ENCODE data around the gene CA5A.
"Not testable (repeated sequence)": the region's sequence is repeated elsewhere in the genome, so short reads cannot be mapped to it uniquely, and the experiment has no call there.

The CA5A gene

GRCh38 chr16:87936375-87937230 lies at the start of gene CA5A:
Gene CA5A, minus strand, starts transcription at chr16:87936529. Its CDS starts 79 bp downstream, at chr16:87936450.
- DNase-seq = no peak

- DNase-seq = not testable (repeated sequence)
Observed at GRCh38 chr16:87985493-87985892, 49.2 kb upstream of the CA5A start.

- DNase-seq = no peak
Observed at GRCh38 chr16:87984632-87985267, 48.4 kb upstream of the CA5A start.

GRCh38 chr16:87984180-87984579 lies 47.9 kb upstream of the CA5A start:
- not testable (repeated sequence) for DNase-seq

GRCh38 chr16:87983737-87984097 lies 47.4 kb upstream of the CA5A start:
- peak; percentile 21 to 74 for DNase-seq

GRCh38 chr16:87983072-87983736 lies 46.9 kb upstream of the CA5A start:
- not testable (repeated sequence) for DNase-seq

- DNase-seq = no peak
Observed at GRCh38 chr16:87982581-87983041, 46.3 kb upstream of the CA5A start.

- DNase-seq = not testable (repeated sequence)
Observed at GRCh38 chr16:87981376-87981775, 45.0 kb upstream of the CA5A start.

- DNase-seq = not testable (repeated sequence)
Observed at GRCh38 chr16:87979911-87980630, 43.7 kb upstream of the CA5A start.

- no peak for DNase-seq
Observed at GRCh38 chr16:87979352-87979751, 43.0 kb upstream of the CA5A start.

GRCh38 chr16:87978127-87978526 lies 41.8 kb upstream of the CA5A start:
- DNase-seq = no peak

- peak; percentile 34 to 37 for DNase-seq
Observed at GRCh38 chr16:87976665-87977064, 40.3 kb upstream of the CA5A start.

- DNase-seq = peak in 1 of 2 donors; percentile 42
Observed at GRCh38 chr16:87974178-87974577, 37.8 kb upstream of the CA5A start.

GRCh38 chr16:87973717-87974116 lies 37.4 kb upstream of the CA5A start:
- no peak for DNase-seq

- no peak for DNase-seq
Observed at GRCh38 chr16:87971933-87972332, 35.6 kb upstream of the CA5A start.

GRCh38 chr16:87970186-87970585 lies 33.9 kb upstream of the CA5A start:
- no peak for DNase-seq

GRCh38 chr16:87968541-87968940 lies 32.2 kb upstream of the CA5A start:
- no peak for DNase-seq

- DNase-seq = no peak
Observed at GRCh38 chr16:87966685-87967185, 30.4 kb upstream of the CA5A start.

- no peak for DNase-seq
Observed at GRCh38 chr16:87966064-87966645, 29.8 kb upstream of the CA5A start.

GRCh38 chr16:87965417-87965816 lies 29.1 kb upstream of the CA5A start:
- no peak for DNase-seq

- DNase-seq = no peak
Observed at GRCh38 chr16:87964049-87964659, 27.8 kb upstream of the CA5A start.

GRCh38 chr16:87963400-87963799 lies 27.1 kb upstream of the CA5A start:
- DNase-seq = peak in 1 of 2 donors; percentile 44

Data from inflammatory macrophage treated with lipopolysaccharide for 1 hour (primary cell).